ENCODE data around the gene ZNF385D.

DNA sequence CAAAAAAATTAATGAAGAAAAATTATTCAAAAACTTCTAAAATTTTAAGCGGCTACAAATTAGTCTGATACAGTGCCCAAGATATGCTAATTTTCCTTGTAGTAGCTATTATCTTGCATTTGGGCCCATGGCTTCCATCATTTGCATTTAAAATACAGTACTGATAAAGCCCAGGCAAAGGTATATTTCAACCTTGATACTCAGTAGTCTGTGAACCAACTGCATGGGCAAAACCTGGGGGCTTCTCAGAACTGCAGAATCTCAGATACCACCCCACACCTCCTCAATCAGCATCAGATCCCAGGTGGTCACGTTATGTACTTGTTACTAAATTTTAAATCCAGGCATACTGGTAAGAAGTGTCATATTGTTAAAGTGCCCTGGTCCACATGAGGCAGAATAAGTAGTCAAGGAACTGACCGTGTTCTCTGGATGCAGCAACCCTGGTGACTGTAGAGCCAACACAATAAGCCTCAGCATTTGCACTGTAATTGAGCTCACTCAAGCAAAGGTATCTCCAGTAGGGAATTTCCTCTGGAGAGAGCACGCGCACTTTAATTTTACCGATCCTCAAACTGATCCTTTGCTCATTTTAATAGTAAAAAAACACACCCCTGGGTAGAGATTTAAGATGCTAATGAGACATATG lies 31.9 kb downstream of the ZNF385D start:
- no peak for TF ChIP-seq POLR2AphosphoS5 (IDR thresholded peaks at IDR 0.05; ENCODE audit: low read depth, low read length)
- TF ChIP-seq, protein P1, sequence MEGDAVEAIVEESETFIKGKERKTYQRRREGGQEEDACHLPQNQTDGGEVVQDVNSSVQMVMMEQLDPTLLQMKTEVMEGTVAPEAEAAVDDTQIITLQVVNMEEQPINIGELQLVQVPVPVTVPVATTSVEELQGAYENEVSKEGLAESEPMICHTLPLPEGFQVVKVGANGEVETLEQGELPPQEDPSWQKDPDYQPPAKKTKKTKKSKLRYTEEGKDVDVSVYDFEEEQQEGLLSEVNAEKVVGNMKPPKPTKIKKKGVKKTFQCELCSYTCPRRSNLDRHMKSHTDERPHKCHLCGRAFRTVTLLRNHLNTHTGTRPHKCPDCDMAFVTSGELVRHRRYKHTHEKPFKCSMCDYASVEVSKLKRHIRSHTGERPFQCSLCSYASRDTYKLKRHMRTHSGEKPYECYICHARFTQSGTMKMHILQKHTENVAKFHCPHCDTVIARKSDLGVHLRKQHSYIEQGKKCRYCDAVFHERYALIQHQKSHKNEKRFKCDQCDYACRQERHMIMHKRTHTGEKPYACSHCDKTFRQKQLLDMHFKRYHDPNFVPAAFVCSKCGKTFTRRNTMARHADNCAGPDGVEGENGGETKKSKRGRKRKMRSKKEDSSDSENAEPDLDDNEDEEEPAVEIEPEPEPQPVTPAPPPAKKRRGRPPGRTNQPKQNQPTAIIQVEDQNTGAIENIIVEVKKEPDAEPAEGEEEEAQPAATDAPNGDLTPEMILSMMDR (IDR thresholded peaks at IDR 0.05), result no peak
- TF ChIP-seq, protein P2, sequence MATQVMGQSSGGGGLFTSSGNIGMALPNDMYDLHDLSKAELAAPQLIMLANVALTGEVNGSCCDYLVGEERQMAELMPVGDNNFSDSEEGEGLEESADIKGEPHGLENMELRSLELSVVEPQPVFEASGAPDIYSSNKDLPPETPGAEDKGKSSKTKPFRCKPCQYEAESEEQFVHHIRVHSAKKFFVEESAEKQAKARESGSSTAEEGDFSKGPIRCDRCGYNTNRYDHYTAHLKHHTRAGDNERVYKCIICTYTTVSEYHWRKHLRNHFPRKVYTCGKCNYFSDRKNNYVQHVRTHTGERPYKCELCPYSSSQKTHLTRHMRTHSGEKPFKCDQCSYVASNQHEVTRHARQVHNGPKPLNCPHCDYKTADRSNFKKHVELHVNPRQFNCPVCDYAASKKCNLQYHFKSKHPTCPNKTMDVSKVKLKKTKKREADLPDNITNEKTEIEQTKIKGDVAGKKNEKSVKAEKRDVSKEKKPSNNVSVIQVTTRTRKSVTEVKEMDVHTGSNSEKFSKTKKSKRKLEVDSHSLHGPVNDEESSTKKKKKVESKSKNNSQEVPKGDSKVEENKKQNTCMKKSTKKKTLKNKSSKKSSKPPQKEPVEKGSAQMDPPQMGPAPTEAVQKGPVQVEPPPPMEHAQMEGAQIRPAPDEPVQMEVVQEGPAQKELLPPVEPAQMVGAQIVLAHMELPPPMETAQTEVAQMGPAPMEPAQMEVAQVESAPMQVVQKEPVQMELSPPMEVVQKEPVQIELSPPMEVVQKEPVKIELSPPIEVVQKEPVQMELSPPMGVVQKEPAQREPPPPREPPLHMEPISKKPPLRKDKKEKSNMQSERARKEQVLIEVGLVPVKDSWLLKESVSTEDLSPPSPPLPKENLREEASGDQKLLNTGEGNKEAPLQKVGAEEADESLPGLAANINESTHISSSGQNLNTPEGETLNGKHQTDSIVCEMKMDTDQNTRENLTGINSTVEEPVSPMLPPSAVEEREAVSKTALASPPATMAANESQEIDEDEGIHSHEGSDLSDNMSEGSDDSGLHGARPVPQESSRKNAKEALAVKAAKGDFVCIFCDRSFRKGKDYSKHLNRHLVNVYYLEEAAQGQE (IDR thresholded peaks at IDR 0.05; ENCODE audit: insufficient read depth in 1 of 2, low read depth in 2 of 2, low read length in 1 of 2), result no peak
